Stimulated activated CD8-positive, alpha-beta memory T cell treated with anti-CD3 and anti-CD28 coated beads, Interleukin-12 subunit alpha, Interleukin-12 subunit beta, amount 100 ng/mL, for 24 hours (primary cell): ENCODE measurements around the gene RUNX2.

Source experiments
- DNase-seq: peaks from one replicate; pipeline ENCODE4 v3.0.0-alpha.2; 2020; ENCODE audit errors: extremely low read depth

The RUNX2 gene

GRCh38 chr6:45675634-45676033 lies 347.5 kb downstream of the RUNX2 start:
- no peak for DNase-seq

- DNase-seq, result no peak
These were observed 348.2 kb downstream of the RUNX2 start for GRCh38 chr6:45676380-45676779.

GRCh38 chr6:45677381-45678284 lies 349.5 kb downstream of the RUNX2 start:
- no peak for DNase-seq

DNA sequence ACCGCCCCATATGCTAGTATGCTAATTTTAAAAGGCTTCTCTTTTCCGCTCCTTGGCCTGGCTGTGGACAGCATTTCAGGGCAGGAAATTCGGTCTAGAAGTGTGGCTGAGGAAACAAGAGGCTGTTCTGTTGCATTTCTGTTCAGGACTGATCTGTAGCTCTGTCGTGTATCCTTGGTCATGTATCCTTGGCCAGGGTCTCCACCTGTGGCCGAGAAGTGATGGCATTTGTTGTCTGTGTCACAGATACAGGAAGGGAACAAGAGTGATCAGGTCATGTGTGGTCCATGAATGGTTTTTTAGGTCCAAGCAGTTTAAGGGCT lies 350.1 kb downstream of the RUNX2 start:
- DNase-seq, result no peak

DNA sequence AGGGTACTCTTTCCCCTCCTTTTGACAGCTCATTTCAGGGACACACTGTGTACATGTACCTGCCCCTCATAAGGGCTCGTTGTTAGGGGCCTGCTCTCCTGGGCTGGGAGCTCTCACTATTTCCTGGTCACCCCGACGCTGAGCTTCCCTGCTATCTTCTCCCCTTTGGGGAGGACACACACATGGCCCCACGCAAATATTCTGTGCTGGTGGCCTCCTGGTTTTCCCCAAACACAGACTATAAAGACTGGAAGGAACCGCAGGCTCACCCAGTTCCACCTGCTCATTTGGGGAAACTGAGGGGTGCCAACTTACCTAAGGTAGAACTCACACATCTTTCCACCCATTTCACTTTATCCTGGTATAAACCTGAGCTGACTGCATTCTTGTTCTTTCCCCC lies 351.0 kb downstream of the RUNX2 start:
- DNase-seq, result no peak

- DNase-seq, result no peak
These were observed 351.5 kb downstream of the RUNX2 start for GRCh38 chr6:45679631-45680030.

GRCh38 chr6:45681860-45682511 lies 353.9 kb downstream of the RUNX2 start:
- DNase-seq, result no peak

- no peak for DNase-seq
These were observed 356.3 kb downstream of the RUNX2 start for GRCh38 chr6:45684476-45684875.

DNA sequence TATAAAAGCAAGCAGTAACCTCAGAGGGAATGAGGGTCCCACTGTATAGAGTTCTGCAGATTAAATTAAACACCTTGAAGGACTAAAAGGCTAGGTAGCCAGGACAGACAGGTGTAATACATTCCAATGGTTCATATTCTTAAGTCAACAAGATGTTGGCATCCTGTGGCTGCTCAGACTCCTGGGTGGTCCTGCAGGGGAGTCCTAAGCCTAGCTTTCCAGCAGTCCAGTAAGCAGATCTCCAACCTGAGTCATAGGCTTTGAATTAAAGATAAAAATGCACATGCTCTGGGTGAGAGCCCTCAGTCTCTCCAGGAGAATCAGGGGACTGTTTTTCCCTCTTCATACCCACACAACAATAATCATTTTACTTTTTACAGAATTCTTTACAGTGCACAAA lies 356.9 kb downstream of the RUNX2 start:
- no peak for DNase-seq

GRCh38 chr6:45686841-45687569 lies 358.9 kb downstream of the RUNX2 start:
- DNase-seq, result no peak

DNA sequence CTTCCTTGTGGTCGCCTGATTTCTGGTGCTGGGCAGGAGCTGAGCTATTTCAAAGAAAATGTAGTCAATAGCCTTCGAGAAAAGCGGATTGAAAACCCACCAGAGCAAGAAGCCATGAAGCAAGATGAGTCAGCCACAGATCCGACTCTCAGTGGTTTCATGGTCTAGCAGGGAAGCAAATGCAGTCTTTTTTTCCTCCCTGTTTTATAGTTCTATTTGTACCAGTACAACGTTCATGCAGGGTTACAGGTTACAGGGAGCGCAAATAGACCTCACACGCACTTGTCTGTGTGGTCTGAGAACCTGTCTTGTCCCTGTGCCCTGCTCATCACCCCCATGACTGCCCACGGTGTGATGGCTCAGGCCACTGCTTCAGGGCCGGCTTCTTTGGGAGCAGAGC lies 359.4 kb downstream of the RUNX2 start:
- no peak for DNase-seq

DNA sequence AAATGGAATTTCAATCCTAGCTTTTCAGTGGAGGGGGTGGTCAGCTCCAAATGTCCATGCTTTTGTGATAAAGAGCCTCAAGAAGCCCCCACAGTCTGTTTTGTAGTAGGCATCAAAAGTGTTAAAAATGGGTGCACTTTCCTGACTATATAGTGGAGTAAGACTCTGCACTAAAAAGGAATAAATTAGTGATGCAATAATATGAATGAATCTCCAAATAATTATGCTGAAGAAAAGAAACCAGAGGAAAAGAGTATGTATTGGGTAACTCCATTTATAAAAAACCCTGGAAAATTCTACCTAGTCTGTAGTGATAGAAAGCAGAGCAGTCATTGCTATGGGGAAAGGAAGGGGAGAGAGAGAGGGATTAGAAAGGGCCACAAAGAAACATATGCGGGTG lies 360.1 kb downstream of the RUNX2 start:
- DNase-seq, result no peak

- no peak for DNase-seq
These were observed 361.9 kb downstream of the RUNX2 start for GRCh38 chr6:45689926-45690615.

DNA sequence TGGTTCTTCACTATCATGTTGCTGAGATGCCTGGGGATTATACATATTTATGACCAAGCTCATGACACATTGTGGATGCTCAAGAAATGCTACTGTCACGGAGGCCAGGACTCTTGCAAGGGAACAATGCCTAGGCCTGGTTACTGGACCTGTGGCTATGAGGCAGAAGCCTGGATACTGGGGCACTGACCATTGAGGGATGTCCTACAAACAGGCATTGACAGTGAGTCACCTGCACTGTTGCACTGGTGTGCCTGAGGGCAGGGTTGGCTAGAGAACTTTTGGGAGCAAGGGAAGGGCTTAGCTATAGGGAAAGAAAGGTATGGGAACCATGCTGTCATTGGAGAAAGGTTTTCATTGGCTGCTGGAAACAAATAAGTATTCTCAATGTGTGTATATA lies 362.7 kb downstream of the RUNX2 start:
- no peak for DNase-seq

DNA sequence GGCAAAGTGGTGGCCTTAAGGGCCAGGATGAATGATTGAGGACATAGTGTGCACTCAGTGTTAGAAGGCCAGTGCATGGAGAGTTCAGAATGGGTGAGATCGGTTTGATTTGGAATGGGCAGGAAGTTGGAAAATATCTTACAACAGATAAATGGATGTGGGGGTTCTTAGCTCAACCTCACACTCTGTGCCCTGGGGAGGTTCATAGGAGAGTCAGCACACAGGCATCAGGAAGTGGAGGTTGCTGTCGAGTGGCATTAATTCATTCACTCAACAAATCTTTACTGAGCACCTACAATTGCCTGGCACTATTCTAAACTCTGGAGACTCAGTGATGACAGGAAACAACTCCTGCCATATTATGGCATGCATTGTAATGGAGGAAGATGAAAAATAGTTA lies 363.3 kb downstream of the RUNX2 start:
- no peak for DNase-seq

DNA sequence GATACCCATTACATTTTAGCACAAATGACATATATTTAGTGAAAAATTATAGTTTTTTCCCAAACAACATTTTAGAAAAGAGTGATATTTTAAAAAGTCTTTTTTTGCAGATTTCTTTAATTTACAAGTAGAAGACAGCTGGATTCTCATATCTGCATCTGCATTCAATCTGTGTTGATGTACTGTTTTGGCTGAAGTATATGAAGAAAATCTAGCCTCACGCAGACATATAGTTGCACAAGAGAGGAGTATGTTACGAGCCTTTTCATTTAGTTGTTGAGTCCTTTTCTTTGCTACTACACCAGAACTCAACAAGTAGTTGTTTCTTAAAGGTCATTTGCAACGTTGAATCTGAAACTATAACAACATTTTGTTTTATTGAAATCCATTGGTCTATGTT lies 363.9 kb downstream of the RUNX2 start:
- no peak for DNase-seq

GRCh38 chr6:45696738-45697137 lies 368.6 kb downstream of the RUNX2 start:
- no peak for DNase-seq

DNA sequence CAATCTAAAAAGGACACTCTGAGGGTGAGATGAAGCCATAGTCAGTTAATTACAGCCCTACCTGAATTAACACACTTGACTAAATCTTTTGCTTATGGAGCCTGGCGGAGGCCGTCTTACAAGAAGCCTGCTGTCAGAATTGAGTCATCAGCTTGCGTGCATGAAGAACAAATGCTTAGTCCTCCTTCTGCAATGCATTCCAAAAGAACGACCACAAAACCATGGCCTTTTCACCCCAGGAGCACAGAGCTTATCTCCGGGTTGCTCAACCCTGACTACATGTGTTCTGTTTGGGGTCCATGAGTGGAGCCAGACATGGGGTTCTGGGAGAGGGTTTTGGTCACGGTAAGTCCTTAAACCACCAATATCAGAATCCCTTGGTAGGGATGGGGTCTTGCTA lies 369.5 kb downstream of the RUNX2 start:
- DNase-seq, result no peak

GRCh38 chr6:45698046-45698445 lies 369.9 kb downstream of the RUNX2 start:
- DNase-seq, result no peak

DNA sequence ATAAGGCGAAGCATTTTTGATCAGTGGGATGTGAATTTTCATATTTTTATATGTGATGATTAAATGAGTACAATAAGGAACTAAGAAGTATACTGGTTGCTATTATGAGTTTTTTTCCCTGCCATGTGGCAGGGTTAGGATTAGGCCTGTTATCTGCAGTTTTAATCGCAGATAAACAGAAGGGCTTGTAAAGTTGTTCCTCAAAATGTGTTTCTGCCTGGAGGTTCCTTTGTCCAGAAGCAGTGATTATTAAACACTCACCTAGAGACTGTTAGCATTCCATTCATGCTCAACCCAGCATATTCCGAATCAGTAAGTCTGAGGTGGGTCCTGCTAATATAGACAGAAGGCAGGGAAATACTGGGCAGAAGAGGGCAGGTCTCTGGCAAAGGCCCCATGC lies 371.5 kb downstream of the RUNX2 start:
- DNase-seq, result no peak

DNA sequence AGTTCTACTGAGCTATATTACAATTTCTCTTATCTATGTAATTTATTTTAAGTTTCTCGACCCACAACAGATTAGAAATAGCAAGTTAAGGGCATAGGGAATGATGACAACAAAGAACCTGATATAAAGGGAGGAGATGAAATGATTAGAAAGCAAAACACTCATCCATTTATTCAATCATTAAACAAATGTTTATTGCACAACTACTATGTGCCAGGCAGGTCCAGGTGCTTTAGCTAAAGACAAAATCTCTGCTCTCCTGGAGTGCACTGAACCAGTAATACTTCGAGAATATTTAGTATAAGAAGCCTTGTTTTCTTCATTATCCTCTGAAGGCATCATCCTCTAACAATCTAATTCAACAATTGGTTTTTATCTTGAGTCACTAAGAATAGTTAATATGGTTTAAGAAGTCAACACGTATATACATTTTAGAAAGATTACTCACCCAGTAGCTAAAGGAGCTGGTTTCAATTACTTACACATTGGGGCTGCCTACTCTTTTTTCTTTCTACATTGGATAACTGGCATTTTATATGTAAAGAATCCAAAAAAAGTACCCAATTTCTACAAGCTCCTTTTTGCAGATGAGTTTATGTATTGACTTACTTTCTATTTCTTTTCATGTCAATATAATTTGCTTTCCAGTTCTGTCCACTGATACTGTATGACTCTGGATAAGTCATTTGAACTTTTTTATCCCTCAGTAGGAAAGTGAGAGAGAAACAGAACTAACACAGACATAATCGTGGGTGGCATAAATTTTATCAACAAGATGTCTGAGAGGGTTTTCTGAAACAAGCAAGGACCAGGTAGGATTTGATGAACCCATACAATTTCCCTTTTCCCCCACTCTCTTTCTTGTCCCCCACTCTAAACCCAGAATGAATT lies 375.0 kb downstream of the RUNX2 start:
- no peak for DNase-seq
